ENCODE results near the gene FHOD3. TPM values are rescaled to one million over a fixed set of nuclear protein-coding genes. Genes with fewer than 3 reads are reported as not detected.

Gene FHOD3
- total RNA-seq, 4 donors from 2014 or later: 15.6 to 25.9 (median 21.6) TPM

- no peak overlapping the region for H3K27ac ChIP-seq
- no peak overlapping the region for H3K4me3 ChIP-seq
- no peak for DNase-seq (ENCODE audit: low spot score in 2 of 2)
- no peaks in the 10 kb centered on the region for H3K4me1 ChIP-seq
- no peaks in the 10 kb centered on the region for H3K9me3 ChIP-seq
- no peaks in the 10 kb centered on the region for H3K36me3 ChIP-seq
- TF ChIP-seq EP300 (IDR thresholded peaks at IDR 0.05): no peak
- no peak for TF ChIP-seq POLR2A (IDR thresholded peaks at IDR 0.05)
- TF ChIP-seq CTCF (IDR thresholded peaks at IDR 0.05): no peak
- H3K27me3 ChIP-seq: no peaks in the 10 kb centered on the region
Measured at GRCh38 chr18:36494160-36494437, 196.6 kb downstream of the FHOD3 start.

- Histone ChIP-seq H3K4me1 (no peaks in the 10 kb centered on the region), H3K9me3 (no peaks in the 10 kb centered on the region), H3K27ac (no peak overlapping the region), H3K36me3 (no peaks in the 10 kb centered on the region), H3K4me3 (no peak overlapping the region), H3K27me3 (no peaks in the 10 kb centered on the region)
- DNase-seq (ENCODE audit: low spot score in 2 of 2): no peak
- TF ChIP-seq POLR2A (IDR thresholded peaks at IDR 0.05): no peak
- TF ChIP-seq CTCF (IDR thresholded peaks at IDR 0.05): no peak
- TF ChIP-seq EP300 (IDR thresholded peaks at IDR 0.05): no peak
Measured at GRCh38 chr18:36496022-36496421, 198.5 kb downstream of the FHOD3 start.

GRCh38 chr18:36499938-36500337, 202.4 kb downstream of the FHOD3 start:
- no peak for TF ChIP-seq POLR2A (IDR thresholded peaks at IDR 0.05)
- no peak for TF ChIP-seq EP300 (IDR thresholded peaks at IDR 0.05)
- no peak for TF ChIP-seq CTCF (IDR thresholded peaks at IDR 0.05)
- H3K9me3 ChIP-seq: no peaks in the 10 kb centered on the region
- WGBS, 2 donors: 60% methylated on average over 3 of the region's 3 CpGs
- H3K4me1 ChIP-seq: no peaks in the 10 kb centered on the region
- no peaks in the 10 kb centered on the region for H3K36me3 ChIP-seq
- no peak overlapping the region for H3K4me3 ChIP-seq
- H3K27ac ChIP-seq: no peak overlapping the region
- DNase-seq (ENCODE audit: low spot score in 2 of 2): no peak
- no peaks in the 10 kb centered on the region for H3K27me3 ChIP-seq

- WGBS, 2 donors: 76 to 82% methylated on average over 2 of the region's 2 CpGs
Measured at GRCh38 chr18:36501100-36501499, 203.6 kb downstream of the FHOD3 start.

GRCh38 chr18:36503477-36503876, 206.0 kb downstream of the FHOD3 start:
- TF ChIP-seq EP300 (IDR thresholded peaks at IDR 0.05) (no peak), POLR2A (IDR thresholded peaks at IDR 0.05) (no peak), CTCF (IDR thresholded peaks at IDR 0.05) (no peak)
- no peak overlapping the region for H3K4me3 ChIP-seq
- H3K4me1 ChIP-seq: no peaks in the 10 kb centered on the region
- DNase-seq (ENCODE audit: low spot score in 2 of 2): no peak
- H3K36me3 ChIP-seq: no peaks in the 10 kb centered on the region
- H3K9me3 ChIP-seq: no peaks in the 10 kb centered on the region
- 71 to 88% methylated on average over 3 of the region's 3 CpGs for WGBS, 2 donors
- no peak overlapping the region for H3K27ac ChIP-seq
- H3K27me3 ChIP-seq: no peaks in the 10 kb centered on the region

More at GRCh38 chr18:36501100-36501499, 203.6 kb downstream of the FHOD3 start:
- no peaks in the 10 kb centered on the region for H3K4me1 ChIP-seq
- H3K27ac ChIP-seq: no peak overlapping the region
- H3K36me3 ChIP-seq: no peaks in the 10 kb centered on the region
- no peak for DNase-seq (ENCODE audit: low spot score in 2 of 2)
- no peak overlapping the region for H3K4me3 ChIP-seq
- no peak for TF ChIP-seq CTCF (IDR thresholded peaks at IDR 0.05)
- TF ChIP-seq EP300 (IDR thresholded peaks at IDR 0.05): no peak
- TF ChIP-seq POLR2A (IDR thresholded peaks at IDR 0.05): no peak
- no peaks in the 10 kb centered on the region for H3K9me3 ChIP-seq
- no peaks in the 10 kb centered on the region for H3K27me3 ChIP-seq
